HEK293 (cell line): Measurements from ENCODE around the gene DNAJB5.

Source experiments
- CTCF ChIA-PET: fragments of 350-600 bp; formaldehyde crosslinking; extraction: SDS; loops from one replicate; lab custom pipeline; 2021; ENCODE audit warnings: antibody characterized with exemption; lab: Yijun Ruan, JAX
- POLR2A ChIA-PET: fragments of 300-600 bp; formaldehyde crosslinking; extraction: SDS; loops from one replicate; lab custom pipeline; 2020; ENCODE audit warnings: antibody characterized with exemption, inconsistent platforms; lab: Yijun Ruan, JAX
- H3K27ac ChIP-seq: fragments of 200-500 bp; sonication (Bioruptor generic); 2 replicates; pipeline ENCODE4 v1.5.1; 2014; ENCODE audit warnings: low read depth, low read length, control low read depth, inconsistent platforms; ENCODE audit errors: extremely low read depth
- H3K36me3 ChIP-seq, 2 experiments: fragments of 200-500 bp in 1 of 2; sonication (Bioruptor generic) in 1 of 2; 1 replicate in 1 of 2; 2 replicates in 1 of 2; pipeline ENCODE4 v1.5.1; 2014 to 2017; ENCODE audit warnings: inconsistent platforms in 2 of 2, low read length in 2 of 2; ENCODE audit not compliant: control insufficient read depth in 2 of 2, insufficient read depth in 1 of 2
- H3K4me1 ChIP-seq: fragments of 200-500 bp; sonication (Bioruptor generic); 2 replicates; pipeline ENCODE4 v1.5.1; 2014; ENCODE audit warnings: mild to moderate bottlenecking, low read length, inconsistent platforms; ENCODE audit not compliant: control insufficient read depth, insufficient read depth
- H3K4me3 ChIP-seq: 2 replicates; pipeline ENCODE4 v1.5.1; 2011; ENCODE audit warnings: low read depth, mild to moderate bottlenecking, control low read depth, low read length, moderate library complexity
- H3K9me3 ChIP-seq: fragments of 200-500 bp; sonication (Bioruptor generic); 2 replicates; pipeline ENCODE4 v1.5.1; 2014; ENCODE audit warnings: low read depth, low read length, inconsistent platforms; ENCODE audit not compliant: control insufficient read depth, insufficient read depth
- ATF2 ChIP-seq: fragments of 450-650 bp; formaldehyde crosslinking; IDR thresholded peaks from 2 replicates; pipeline ENCODE4 v1.5.1; 2016; ENCODE audit warnings: missing biosample characterization, missing genetic modification characterization, low read depth
- KLF10 ChIP-seq: fragments of 450-650 bp; IDR thresholded peaks from 2 replicates; pipeline ENCODE4 v1.5.1; 2018; ENCODE audit warnings: missing biosample characterization, mild to moderate bottlenecking, missing genetic modification characterization
- OSR2 ChIP-seq: fragments of 450-650 bp; formaldehyde crosslinking; IDR thresholded peaks from 2 replicates; pipeline ENCODE4 v1.5.1; 2016; ENCODE audit warnings: missing biosample characterization, missing genetic modification characterization
- YY2 ChIP-seq: fragments of 450-650 bp; formaldehyde crosslinking; IDR thresholded peaks from 2 replicates; pipeline ENCODE4 v1.5.1; 2016; ENCODE audit warnings: missing biosample characterization, missing genetic modification characterization
- ZBTB17 ChIP-seq: fragments of 450-650 bp; formaldehyde crosslinking; IDR thresholded peaks from 2 replicates; pipeline ENCODE4 v1.5.1; 2016; ENCODE audit warnings: missing biosample characterization, missing genetic modification characterization
- ZFP3 ChIP-seq: fragments of 450-650 bp; formaldehyde crosslinking; IDR thresholded peaks from 2 replicates; pipeline ENCODE4 v1.5.1; 2016; ENCODE audit warnings: low read depth, missing biosample characterization, missing genetic modification characterization
- ZFP69B ChIP-seq: fragments of 450-650 bp; formaldehyde crosslinking; IDR thresholded peaks from 2 replicates; pipeline ENCODE4 v1.5.1; 2016; ENCODE audit warnings: missing biosample characterization, missing genetic modification characterization
- ZIC2 ChIP-seq: fragments of 450-650 bp; formaldehyde crosslinking; IDR thresholded peaks from 2 replicates; pipeline ENCODE4 v1.5.1; 2016; ENCODE audit warnings: missing biosample characterization, missing genetic modification characterization
- ZNF112 ChIP-seq: fragments of 450-650 bp; formaldehyde crosslinking; IDR thresholded peaks from 2 replicates; pipeline ENCODE4 v1.5.0; 2017; ENCODE audit warnings: missing biosample characterization, missing genetic modification characterization
- ZNF16 ChIP-seq: fragments of 450-650 bp; formaldehyde crosslinking; IDR thresholded peaks from 2 replicates; pipeline ENCODE4 v1.5.1; 2016; ENCODE audit warnings: low read depth, missing biosample characterization, missing genetic modification characterization
- ZNF169 ChIP-seq: fragments of 450-650 bp; formaldehyde crosslinking; IDR thresholded peaks from 2 replicates; pipeline ENCODE4 v1.5.1; 2016; ENCODE audit warnings: missing biosample characterization, missing genetic modification characterization
- ZNF174 ChIP-seq: fragments of 450-650 bp; formaldehyde crosslinking; IDR thresholded peaks from 2 replicates; pipeline ENCODE4 v1.5.0; 2017; ENCODE audit warnings: missing biosample characterization, mild to moderate bottlenecking, missing genetic modification characterization
- ZNF184 ChIP-seq: fragments of 450-650 bp; IDR thresholded peaks from 2 replicates; pipeline ENCODE4 v1.5.1; 2018; ENCODE audit warnings: missing biosample characterization, mild to moderate bottlenecking, missing genetic modification characterization
- ZNF202 ChIP-seq: fragments of 450-650 bp; formaldehyde crosslinking; IDR thresholded peaks from 2 replicates; pipeline ENCODE4 v1.5.1; 2016; ENCODE audit warnings: missing biosample characterization, missing genetic modification characterization, borderline replicate concordance
- ZNF292 ChIP-seq: fragments of 450-650 bp; formaldehyde crosslinking; IDR thresholded peaks from 2 replicates; pipeline ENCODE4 v1.5.1; 2016; ENCODE audit warnings: low read depth, missing biosample characterization, missing genetic modification characterization, borderline replicate concordance
- ZNF501 ChIP-seq: fragments of 450-650 bp; formaldehyde crosslinking; IDR thresholded peaks from 2 replicates; pipeline ENCODE4 v1.5.1; 2016; ENCODE audit warnings: missing biosample characterization, missing genetic modification characterization
- ZNF544 ChIP-seq: fragments of 450-650 bp; formaldehyde crosslinking; IDR thresholded peaks from 2 replicates; pipeline ENCODE4 v1.5.0; 2017; ENCODE audit warnings: missing biosample characterization, missing genetic modification characterization
- ZNF548 ChIP-seq: fragments of 450-650 bp; formaldehyde crosslinking; IDR thresholded peaks from 2 replicates; pipeline ENCODE4 v1.5.1; 2016; ENCODE audit warnings: missing biosample characterization, missing genetic modification characterization
- ZNF664 ChIP-seq: fragments of 450-650 bp; formaldehyde crosslinking; IDR thresholded peaks from 2 replicates; pipeline ENCODE4 v1.5.1; 2016; ENCODE audit warnings: missing biosample characterization, missing genetic modification characterization
- ZNF843 ChIP-seq: fragments of 450-650 bp; formaldehyde crosslinking; IDR thresholded peaks from 2 replicates; pipeline ENCODE4 v1.5.1; 2016; ENCODE audit warnings: missing biosample characterization, missing genetic modification characterization
- ZSCAN30 ChIP-seq: fragments of 450-650 bp; IDR thresholded peaks from 2 replicates; pipeline ENCODE4 v1.5.1; 2018; ENCODE audit warnings: missing biosample characterization, mild to moderate bottlenecking, missing genetic modification characterization, moderate library complexity
- ZXDB ChIP-seq: fragments of 450-650 bp; formaldehyde crosslinking; IDR thresholded peaks from 2 replicates; pipeline ENCODE4 v1.5.1; 2016; ENCODE audit warnings: missing biosample characterization, missing genetic modification characterization
- TF ChIP-seq, protein P1 (sequence below): fragments of 450-650 bp; formaldehyde crosslinking; IDR thresholded peaks from 2 replicates; pipeline ENCODE4 v1.5.1; 2016; ENCODE audit warnings: missing biosample characterization, missing genetic modification characterization
- TF ChIP-seq, protein P2 (sequence below): fragments of 450-650 bp; formaldehyde crosslinking; IDR thresholded peaks from 2 replicates; pipeline ENCODE4 v1.5.1; 2016; ENCODE audit warnings: missing biosample characterization, missing genetic modification characterization
- TF ChIP-seq, protein P3 (sequence below): fragments of 450-650 bp; formaldehyde crosslinking; IDR thresholded peaks from 2 replicates; pipeline ENCODE4 v1.5.1; 2017; ENCODE audit warnings: missing biosample characterization, missing genetic modification characterization

The DNAJB5 gene

DNA sequence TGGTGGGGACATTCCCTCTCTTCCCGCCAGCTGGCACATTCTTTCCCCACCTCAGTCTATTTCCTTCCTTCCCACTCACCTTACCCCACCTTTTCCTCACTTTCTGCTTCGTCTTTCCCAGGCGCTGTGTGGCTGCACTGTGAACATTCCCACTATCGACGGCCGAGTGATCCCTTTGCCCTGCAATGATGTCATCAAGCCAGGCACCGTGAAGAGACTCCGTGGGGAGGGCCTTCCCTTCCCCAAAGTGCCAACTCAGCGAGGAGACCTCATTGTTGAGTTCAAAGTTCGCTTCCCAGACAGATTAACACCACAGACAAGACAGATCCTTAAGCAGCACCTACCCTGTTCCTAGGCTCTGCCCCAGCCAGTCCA lies 7.3 kb downstream of the DNAJB5 start:
- Histone ChIP-seq H3K4me3 (no peak overlapping the region), H3K9me3 (no peaks in the 10 kb centered on the region), H3K4me1 (peaks cover 1% of the 10 kb centered on the region; the same call in 1 of the 2 replicates), H3K36me3 (peaks cover 0 to 20% of the 10 kb centered on the region in 2 experiments; a peak in 1 of 3 replicates), H3K27ac (no peak overlapping the region)
- ChIA-PET CTCF (interaction anchor here (3.5 to 8.5 kb wide), 2 partner anchors 97 to 99 kb away, joined by 13 to 116 read pairs; no protein-coding TSS in a partner anchor), POLR2A (no interaction called here)
- no peak for TF ChIP-seq ZIC2
- TF ChIP-seq ATF2 (tag by site-specific recombination), result 0 out of 2 replicates have a peak, but pooled peaks have one; percentile 16

DNA sequence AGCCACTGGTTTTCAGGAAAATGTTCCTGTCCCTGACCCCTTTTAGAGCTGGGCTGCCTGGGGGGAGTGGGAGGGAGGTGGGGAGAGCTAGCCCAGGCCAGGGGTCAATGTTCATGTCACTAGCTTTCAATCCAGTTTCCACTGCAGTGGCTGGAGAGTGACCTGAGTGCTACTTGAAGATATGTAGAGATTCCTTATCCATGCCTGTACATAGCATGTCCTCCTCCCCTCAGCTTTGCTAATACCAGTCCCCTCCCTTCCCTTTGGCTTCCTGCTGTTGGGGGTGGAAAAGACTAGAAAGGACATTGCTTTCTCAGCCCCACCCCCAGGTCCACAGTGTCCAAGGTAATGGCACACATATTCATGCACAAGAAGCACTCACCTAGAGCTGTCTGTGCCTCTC lies 7.8 kb downstream of the DNAJB5 start:
- H3K36me3 ChIP-seq, result peaks cover 0 to 20% of the 10 kb centered on the region in 2 experiments; a peak in 1 of 3 replicates
- no peak overlapping the region for H3K4me3 ChIP-seq
- TF ChIP-seq ZNF664 (tag by site-specific recombination) (no peak), ZNF202 (no peak), ZNF292 (tag by site-specific recombination) (no peak), ZFP3 (tag by site-specific recombination) (no peak), ZNF112 (tag by site-specific recombination) (no peak), ZBTB17 (no peak), ZSCAN30 (tag by site-specific recombination) (no peak), YY2 (tag by site-specific recombination) (no peak)
- TF ChIP-seq, protein P1, sequence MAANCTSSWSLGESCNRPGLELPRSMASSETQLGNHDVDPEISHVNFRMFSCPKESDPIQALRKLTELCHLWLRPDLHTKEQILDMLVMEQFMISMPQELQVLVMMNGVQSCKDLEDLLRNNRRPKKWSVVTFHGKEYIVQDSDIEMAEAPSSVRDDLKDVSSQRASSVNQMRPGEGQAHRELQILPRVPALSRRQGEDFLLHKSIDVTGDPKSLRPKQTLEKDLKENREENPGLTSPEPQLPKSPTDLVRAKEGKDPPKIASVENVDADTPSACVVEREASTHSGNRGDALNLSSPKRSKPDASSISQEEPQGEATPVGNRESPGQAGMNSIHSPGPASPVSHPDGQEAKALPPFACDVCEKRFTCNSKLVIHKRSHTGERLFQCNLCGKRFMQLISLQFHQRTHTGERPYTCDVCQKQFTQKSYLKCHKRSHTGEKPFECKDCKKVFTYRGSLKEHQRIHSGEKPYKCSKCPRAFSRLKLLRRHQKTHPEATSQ, result no peak
- H3K9me3 ChIP-seq, result no peaks in the 10 kb centered on the region
- ChIA-PET POLR2A (no interaction called here), CTCF (interaction anchor here (0.7 to 3.5 kb wide), 3 partner anchors 13 to 106 kb away, joined by 3 to 13 read pairs (median 9); no protein-coding TSS in a partner anchor)
- no peaks in the 10 kb centered on the region for H3K4me1 ChIP-seq
- H3K27ac ChIP-seq, result no peak overlapping the region

DNA sequence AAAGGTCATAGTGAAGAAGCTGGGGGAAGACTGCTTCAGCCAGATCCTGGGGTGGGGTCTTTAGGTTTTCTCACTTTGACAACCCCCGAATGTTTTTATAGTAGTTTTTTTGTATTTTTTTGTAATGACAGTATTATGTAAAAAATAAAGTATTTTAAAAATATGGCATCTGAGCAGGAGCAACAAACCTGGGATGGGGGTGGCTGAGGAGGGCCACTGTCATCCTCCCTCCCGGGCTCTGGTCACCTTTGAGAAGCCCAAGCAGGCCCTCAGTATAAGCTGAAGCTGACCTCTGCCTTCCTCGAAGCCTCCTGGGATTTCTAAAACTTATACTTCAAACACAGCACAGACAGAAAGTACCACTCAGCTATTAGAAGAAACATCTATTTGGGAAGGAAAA lies 8.7 kb downstream of the DNAJB5 start:
- ChIA-PET POLR2A (interaction anchor here (0.7 to 0.9 kb wide), 2 partner anchors 9 to 497 kb away, joined by 6 to 7 read pairs; partner anchors contain the start of gene DNAJB5), CTCF (interaction anchor here (0.5 to 3.5 kb wide), 8 partner anchors 14 to 297 kb away, joined by 3 to 13 read pairs (median 4); a partner anchor contains a TSS)
- H3K9me3 ChIP-seq, result no peaks in the 10 kb centered on the region
- no peak overlapping the region for H3K27ac ChIP-seq
- H3K36me3 ChIP-seq, result peaks cover 0 to 20% of the 10 kb centered on the region in 2 experiments; a peak in 1 of 3 replicates
- H3K4me1 ChIP-seq, result no peaks in the 10 kb centered on the region
- H3K4me3 ChIP-seq, result no peak overlapping the region
- TF ChIP-seq KLF10 (tag by site-specific recombination) (no peak), OSR2 (tag by site-specific recombination) (no peak), ZNF843 (tag by site-specific recombination) (no peak), ZNF174 (tag by site-specific recombination) (no peak), ZNF548 (tag by site-specific recombination) (no peak), ZNF169 (no peak), ZNF184 (tag by site-specific recombination) (no peak), ZFP69B (no peak), ZXDB (tag by site-specific recombination) (no peak), ZNF16 (tag by site-specific recombination) (no peak), ZNF501 (no peak), ZNF544 (no peak)
- TF ChIP-seq, protein P2, sequence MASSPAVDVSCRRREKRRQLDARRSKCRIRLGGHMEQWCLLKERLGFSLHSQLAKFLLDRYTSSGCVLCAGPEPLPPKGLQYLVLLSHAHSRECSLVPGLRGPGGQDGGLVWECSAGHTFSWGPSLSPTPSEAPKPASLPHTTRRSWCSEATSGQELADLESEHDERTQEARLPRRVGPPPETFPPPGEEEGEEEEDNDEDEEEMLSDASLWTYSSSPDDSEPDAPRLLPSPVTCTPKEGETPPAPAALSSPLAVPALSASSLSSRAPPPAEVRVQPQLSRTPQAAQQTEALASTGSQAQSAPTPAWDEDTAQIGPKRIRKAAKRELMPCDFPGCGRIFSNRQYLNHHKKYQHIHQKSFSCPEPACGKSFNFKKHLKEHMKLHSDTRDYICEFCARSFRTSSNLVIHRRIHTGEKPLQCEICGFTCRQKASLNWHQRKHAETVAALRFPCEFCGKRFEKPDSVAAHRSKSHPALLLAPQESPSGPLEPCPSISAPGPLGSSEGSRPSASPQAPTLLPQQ (tag by site-specific recombination), result no peak
- TF ChIP-seq, protein P3, sequence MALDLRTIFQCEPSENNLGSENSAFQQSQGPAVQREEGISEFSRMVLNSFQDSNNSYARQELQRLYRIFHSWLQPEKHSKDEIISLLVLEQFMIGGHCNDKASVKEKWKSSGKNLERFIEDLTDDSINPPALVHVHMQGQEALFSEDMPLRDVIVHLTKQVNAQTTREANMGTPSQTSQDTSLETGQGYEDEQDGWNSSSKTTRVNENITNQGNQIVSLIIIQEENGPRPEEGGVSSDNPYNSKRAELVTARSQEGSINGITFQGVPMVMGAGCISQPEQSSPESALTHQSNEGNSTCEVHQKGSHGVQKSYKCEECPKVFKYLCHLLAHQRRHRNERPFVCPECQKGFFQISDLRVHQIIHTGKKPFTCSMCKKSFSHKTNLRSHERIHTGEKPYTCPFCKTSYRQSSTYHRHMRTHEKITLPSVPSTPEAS, result no peak
